Activated naive CD4-positive, alpha-beta T cell treated with anti-CD3 and anti-CD28 coated beads, Interleukin-2, amount 10 ng/mL, durations not matched to agents 7 days and 5 days (primary cell): Measurements from ENCODE around the gene ZBTB20.

Source experiments
- CTCF ChIA-PET: fragments of 350-600 bp; sonication (Branson Sonifier 250); formaldehyde crosslinking; loops from one replicate; lab custom pipeline; 2021; ENCODE audit warnings: antibody characterized with exemption; lab: Charles Lee
- DNase-seq: peaks from one replicate; pipeline ENCODE4 v3.0.0-alpha.2; 2020
- H3K27ac Mint-ChIP-seq: one replicate; pipeline ENCODE4 v1.8.0; 2021; ENCODE audit warnings: mild to moderate bottlenecking, moderate library complexity, mixed read lengths
- H3K27me3 Mint-ChIP-seq: one replicate; pipeline ENCODE4 v1.8.0; 2021; ENCODE audit warnings: mild to moderate bottlenecking, mixed read lengths
- H3K36me3 Mint-ChIP-seq: one replicate; pipeline ENCODE4 v1.8.0; 2021; ENCODE audit warnings: mixed read lengths
- H3K4me1 Mint-ChIP-seq: one replicate; pipeline ENCODE4 v1.8.0; 2021; ENCODE audit warnings: mixed read lengths
- H3K4me3 Mint-ChIP-seq: one replicate; pipeline ENCODE4 v1.8.0; 2021; ENCODE audit warnings: mild to moderate bottlenecking, moderate library complexity, mixed read lengths
- H3K9me3 Mint-ChIP-seq: one replicate; pipeline ENCODE4 v1.8.0; 2021; ENCODE audit warnings: mixed read lengths

ZBTB20 gene

DNA sequence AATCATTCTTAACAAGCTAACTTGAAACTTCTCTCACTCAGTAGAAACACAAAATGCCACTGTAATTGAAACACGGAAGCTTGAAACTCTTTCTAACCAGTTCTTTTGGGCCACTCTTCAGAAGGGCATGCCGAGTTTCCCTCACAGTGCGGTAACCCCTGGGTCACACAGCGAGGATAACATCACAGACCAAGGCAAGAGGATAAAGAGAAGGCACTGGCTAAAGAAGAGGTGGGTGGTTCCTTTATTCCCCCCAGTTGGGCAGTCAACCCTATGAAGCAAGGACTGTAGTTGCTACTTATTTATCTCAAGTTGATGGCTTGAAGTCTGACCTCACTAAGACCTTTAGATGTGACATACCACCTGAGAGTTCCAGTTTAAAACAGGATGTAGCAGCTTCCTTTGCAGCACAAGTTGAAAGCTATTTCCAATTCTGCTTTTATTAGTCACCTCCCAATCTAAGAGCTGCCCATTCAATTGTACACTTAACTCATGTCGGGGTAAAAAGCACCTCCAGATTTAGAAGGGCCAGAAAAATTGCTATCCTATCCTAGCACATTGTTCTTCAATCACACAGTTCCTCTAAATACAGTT, 580.8 kb downstream of the ZBTB20 start:
- Mint-ChIP-seq H3K9me3 (peaks cover 3% of the 10 kb centered on the region), H3K27ac (no peak overlapping the region), H3K4me3 (no peak overlapping the region), H3K4me1 (peaks cover 11% of the 10 kb centered on the region), H3K27me3 (no peaks in the 10 kb centered on the region), H3K36me3 (no peaks in the 10 kb centered on the region)
- CTCF ChIA-PET = no interaction called here
- DNase-seq = no peak

DNA sequence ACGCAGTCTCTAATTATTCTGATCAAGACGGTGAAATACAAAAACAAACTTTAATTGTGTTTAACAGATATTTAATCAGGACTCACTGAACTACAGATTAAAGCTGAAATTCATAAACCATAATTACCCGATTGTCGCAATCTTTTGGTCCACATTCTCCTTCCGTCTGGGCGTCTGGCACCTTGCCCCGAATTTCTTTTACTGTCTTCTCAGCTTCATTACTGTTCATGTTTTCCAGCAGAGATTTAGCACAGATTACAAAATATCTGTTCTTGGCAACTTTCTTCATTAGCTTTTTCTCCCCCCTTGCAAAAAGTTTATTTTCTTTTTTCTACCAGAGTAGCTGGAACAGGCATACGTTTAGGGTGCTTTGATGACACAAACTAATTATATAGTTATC, 581.9 kb downstream of the ZBTB20 start:
- Mint-ChIP-seq H3K4me1 (peaks cover 11% of the 10 kb centered on the region), H3K9me3 (peaks cover 3% of the 10 kb centered on the region), H3K27ac (no peak overlapping the region), H3K36me3 (no peaks in the 10 kb centered on the region), H3K27me3 (no peaks in the 10 kb centered on the region), H3K4me3 (no peak overlapping the region)
- DNase-seq = no peak
- CTCF ChIA-PET = no interaction called here

GRCh38 chr3:114563720-114564119, 583.4 kb downstream of the ZBTB20 start:
- H3K27me3 Mint-ChIP-seq = no peaks in the 10 kb centered on the region
- H3K36me3 Mint-ChIP-seq = no peaks in the 10 kb centered on the region
- CTCF ChIA-PET = no interaction called here
- H3K4me3 Mint-ChIP-seq = no peak overlapping the region
- peaks cover 11% of the 10 kb centered on the region for H3K4me1 Mint-ChIP-seq
- peaks cover 3% of the 10 kb centered on the region for H3K9me3 Mint-ChIP-seq
- no peak overlapping the region for H3K27ac Mint-ChIP-seq
- no peak for DNase-seq

GRCh38 chr3:114562557-114562956, 584.5 kb downstream of the ZBTB20 start:
- Mint-ChIP-seq H3K36me3 (no peaks in the 10 kb centered on the region), H3K9me3 (peaks cover 3% of the 10 kb centered on the region), H3K4me3 (no peak overlapping the region), H3K27me3 (no peaks in the 10 kb centered on the region), H3K27ac (no peak overlapping the region), H3K4me1 (peaks cover 11% of the 10 kb centered on the region)
- CTCF ChIA-PET = no interaction called here
- no peak for DNase-seq

- Mint-ChIP-seq H3K4me3 (no peak overlapping the region), H3K4me1 (no peaks in the 10 kb centered on the region), H3K27ac (no peak overlapping the region), H3K36me3 (no peaks in the 10 kb centered on the region), H3K9me3 (no peaks in the 10 kb centered on the region), H3K27me3 (no peaks in the 10 kb centered on the region)
- CTCF ChIA-PET = no interaction called here
- DNase-seq = no peak
These were observed 588.8 kb downstream of the ZBTB20 start for GRCh38 chr3:114558271-114558670.

- Mint-ChIP-seq H3K9me3 (no peaks in the 10 kb centered on the region), H3K4me3 (no peak overlapping the region), H3K4me1 (no peaks in the 10 kb centered on the region), H3K27me3 (no peaks in the 10 kb centered on the region), H3K36me3 (no peaks in the 10 kb centered on the region), H3K27ac (no peak overlapping the region)
- CTCF ChIA-PET = no interaction called here
- DNase-seq = no peak
These were observed 589.3 kb downstream of the ZBTB20 start for GRCh38 chr3:114557791-114558190.

- Mint-ChIP-seq H3K36me3 (no peaks in the 10 kb centered on the region), H3K9me3 (no peaks in the 10 kb centered on the region), H3K4me3 (no peak overlapping the region), H3K27me3 (no peaks in the 10 kb centered on the region), H3K27ac (no peak overlapping the region), H3K4me1 (no peaks in the 10 kb centered on the region)
- CTCF ChIA-PET = no interaction called here
- DNase-seq = no peak
These were observed 590.4 kb downstream of the ZBTB20 start for GRCh38 chr3:114556657-114557213.

GRCh38 chr3:114554731-114555130, 592.4 kb downstream of the ZBTB20 start:
- no peaks in the 10 kb centered on the region for H3K9me3 Mint-ChIP-seq
- H3K4me3 Mint-ChIP-seq = no peak overlapping the region
- CTCF ChIA-PET = interaction anchor here (1.5 kb wide), 1 partner anchor 12 kb away, joined by 3 read pairs; no protein-coding TSS in a partner anchor
- no peaks in the 10 kb centered on the region for H3K4me1 Mint-ChIP-seq
- no peak overlapping the region for H3K27ac Mint-ChIP-seq
- DNase-seq = no peak
- H3K27me3 Mint-ChIP-seq = no peaks in the 10 kb centered on the region
- no peaks in the 10 kb centered on the region for H3K36me3 Mint-ChIP-seq

DNA sequence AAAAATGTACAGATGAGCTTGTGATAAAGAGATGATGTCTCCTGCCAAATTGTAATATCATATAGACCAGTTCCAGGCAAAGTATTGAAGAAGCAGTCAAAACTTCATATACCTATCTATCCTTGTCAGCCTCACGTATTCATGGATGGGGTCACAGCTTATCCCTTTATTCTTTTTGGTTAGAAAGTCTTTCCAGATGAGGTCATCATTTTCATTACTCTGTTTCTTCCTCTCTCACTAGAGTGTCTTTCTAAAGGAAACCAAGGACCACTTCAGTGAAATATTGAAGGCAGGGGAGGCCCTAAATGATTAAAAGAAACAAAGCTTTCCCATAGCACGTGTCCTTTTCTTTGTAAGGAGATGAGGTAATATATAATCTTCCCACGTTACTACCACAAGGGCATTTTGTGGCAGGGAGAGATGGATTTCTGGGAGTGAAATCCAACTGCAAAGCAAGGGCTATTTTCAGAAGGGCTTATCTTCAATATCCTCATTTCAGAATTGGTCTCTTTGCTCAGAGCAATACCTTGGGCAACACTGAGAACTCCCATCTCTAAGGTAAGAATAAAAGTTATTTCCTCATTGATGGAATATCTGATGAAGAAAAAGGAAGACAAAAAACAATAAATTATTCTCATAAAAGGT, 593.0 kb downstream of the ZBTB20 start:
- no peak for DNase-seq
- Mint-ChIP-seq H3K36me3 (no peaks in the 10 kb centered on the region), H3K9me3 (no peaks in the 10 kb centered on the region), H3K4me3 (no peak overlapping the region), H3K4me1 (no peaks in the 10 kb centered on the region), H3K27ac (no peak overlapping the region), H3K27me3 (no peaks in the 10 kb centered on the region)
- CTCF ChIA-PET = interaction anchor here (1.5 kb wide), 1 partner anchor 11 kb away, joined by 3 read pairs; no protein-coding TSS in a partner anchor

DNA sequence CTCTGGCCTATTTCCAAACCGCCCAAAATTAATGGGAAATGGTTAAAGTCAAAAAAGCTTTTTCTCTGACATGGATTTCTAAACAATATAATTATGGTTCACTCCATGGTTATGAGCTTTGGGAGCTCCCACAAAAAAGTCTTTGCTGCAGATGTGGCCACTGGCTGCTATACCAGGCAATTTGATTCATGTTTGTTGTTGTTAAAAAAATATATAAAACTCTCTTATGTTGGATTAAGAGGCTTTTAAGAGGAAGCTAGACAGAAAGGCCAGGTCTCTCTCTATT, 594.6 kb downstream of the ZBTB20 start:
- Mint-ChIP-seq H3K27ac (no peak overlapping the region), H3K36me3 (no peaks in the 10 kb centered on the region), H3K27me3 (no peaks in the 10 kb centered on the region), H3K4me1 (no peaks in the 10 kb centered on the region), H3K4me3 (no peak overlapping the region), H3K9me3 (no peaks in the 10 kb centered on the region)
- CTCF ChIA-PET = no interaction called here
- DNase-seq = no peak

- no peak overlapping the region for H3K27ac Mint-ChIP-seq
- no peak overlapping the region for H3K4me3 Mint-ChIP-seq
- CTCF ChIA-PET = no interaction called here
- H3K9me3 Mint-ChIP-seq = no peaks in the 10 kb centered on the region
- no peaks in the 10 kb centered on the region for H3K4me1 Mint-ChIP-seq
- H3K36me3 Mint-ChIP-seq = no peaks in the 10 kb centered on the region
- DNase-seq = no peak
- no peaks in the 10 kb centered on the region for H3K27me3 Mint-ChIP-seq
These were observed 595.1 kb downstream of the ZBTB20 start for GRCh38 chr3:114551770-114552526.

DNA sequence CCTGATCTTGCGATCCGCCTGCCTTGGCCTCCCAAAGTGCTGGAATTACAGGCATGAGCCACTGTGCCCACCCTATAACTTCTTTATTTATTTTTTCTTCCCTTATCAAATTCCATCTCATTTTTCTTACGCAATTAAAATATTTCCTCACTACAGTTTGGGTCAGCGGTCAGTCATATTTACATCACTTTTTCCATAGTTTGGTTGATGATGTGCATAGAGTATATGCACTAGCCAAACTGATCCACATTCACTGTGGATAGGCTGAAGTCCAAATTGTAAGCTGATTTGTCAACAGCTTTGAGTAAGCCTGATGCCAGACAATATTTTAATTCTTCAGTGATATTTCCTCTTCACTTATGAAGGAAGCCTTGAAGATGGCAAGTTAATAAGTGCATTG, 596.9 kb downstream of the ZBTB20 start:
- Mint-ChIP-seq H3K36me3 (no peaks in the 10 kb centered on the region), H3K4me3 (no peak overlapping the region), H3K4me1 (no peaks in the 10 kb centered on the region), H3K27ac (no peak overlapping the region), H3K9me3 (no peaks in the 10 kb centered on the region), H3K27me3 (no peaks in the 10 kb centered on the region)
- CTCF ChIA-PET = no interaction called here
- DNase-seq = no peak

DNA sequence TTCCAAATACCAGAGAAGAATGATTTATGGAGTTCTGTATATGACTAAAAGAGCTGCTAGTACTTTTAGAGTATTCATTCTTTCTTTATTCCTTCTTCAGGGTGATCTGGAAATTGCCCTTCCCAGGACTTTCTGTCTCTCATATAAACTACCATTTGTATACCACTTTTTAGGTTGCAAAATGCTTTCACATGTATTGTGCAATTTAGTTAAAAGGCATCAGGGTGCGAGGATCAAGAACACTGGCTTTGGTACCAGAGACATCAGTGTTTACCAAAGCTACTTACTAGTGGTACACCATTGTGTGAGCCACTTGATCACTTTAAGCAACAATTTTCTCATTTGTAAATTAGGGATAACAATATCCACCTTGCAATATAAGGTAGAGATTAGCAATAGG, 601.9 kb downstream of the ZBTB20 start:
- Mint-ChIP-seq H3K9me3 (no peaks in the 10 kb centered on the region), H3K27ac (no peak overlapping the region), H3K27me3 (no peaks in the 10 kb centered on the region), H3K4me1 (no peaks in the 10 kb centered on the region), H3K4me3 (no peak overlapping the region), H3K36me3 (no peaks in the 10 kb centered on the region)
- CTCF ChIA-PET = no interaction called here
- DNase-seq = no peak

GRCh38 chr3:114542359-114542758, 604.7 kb downstream of the ZBTB20 start:
- H3K4me1 Mint-ChIP-seq = no peaks in the 10 kb centered on the region
- H3K4me3 Mint-ChIP-seq = no peak overlapping the region
- H3K27ac Mint-ChIP-seq = no peak overlapping the region
- no peak for DNase-seq
- CTCF ChIA-PET = interaction anchor here (1.4 kb wide), 1 partner anchor 13 kb away, joined by 3 read pairs; no protein-coding TSS in a partner anchor
- H3K9me3 Mint-ChIP-seq = no peaks in the 10 kb centered on the region
- H3K36me3 Mint-ChIP-seq = no peaks in the 10 kb centered on the region
- no peaks in the 10 kb centered on the region for H3K27me3 Mint-ChIP-seq

- Mint-ChIP-seq H3K4me3 (no peak overlapping the region), H3K27ac (no peak overlapping the region), H3K9me3 (peaks cover 3% of the 10 kb centered on the region), H3K27me3 (no peaks in the 10 kb centered on the region), H3K4me1 (no peaks in the 10 kb centered on the region), H3K36me3 (no peaks in the 10 kb centered on the region)
- CTCF ChIA-PET = no interaction called here
- no peak for DNase-seq
These were observed 607.6 kb downstream of the ZBTB20 start for GRCh38 chr3:114539525-114539924.
